Bladder microvascular endothelial cell (primary cell): ENCODE data around the gene ABHD18. TPM values are rescaled to one million over a fixed set of nuclear protein-coding genes. Genes with fewer than 3 reads are reported as not detected.

Experiments used
- total RNA-seq: library from RNA; depleted of rRNA; stranded (reverse); fragments of >200 nt; gene quantifications from 2 replicates; pipeline ENCODE4 v1.2.3, GENCODE V29; 2014

ABHD18 gene
- total RNA-seq = 4.9 and 8.6 TPM in 2 replicates

DNA sequence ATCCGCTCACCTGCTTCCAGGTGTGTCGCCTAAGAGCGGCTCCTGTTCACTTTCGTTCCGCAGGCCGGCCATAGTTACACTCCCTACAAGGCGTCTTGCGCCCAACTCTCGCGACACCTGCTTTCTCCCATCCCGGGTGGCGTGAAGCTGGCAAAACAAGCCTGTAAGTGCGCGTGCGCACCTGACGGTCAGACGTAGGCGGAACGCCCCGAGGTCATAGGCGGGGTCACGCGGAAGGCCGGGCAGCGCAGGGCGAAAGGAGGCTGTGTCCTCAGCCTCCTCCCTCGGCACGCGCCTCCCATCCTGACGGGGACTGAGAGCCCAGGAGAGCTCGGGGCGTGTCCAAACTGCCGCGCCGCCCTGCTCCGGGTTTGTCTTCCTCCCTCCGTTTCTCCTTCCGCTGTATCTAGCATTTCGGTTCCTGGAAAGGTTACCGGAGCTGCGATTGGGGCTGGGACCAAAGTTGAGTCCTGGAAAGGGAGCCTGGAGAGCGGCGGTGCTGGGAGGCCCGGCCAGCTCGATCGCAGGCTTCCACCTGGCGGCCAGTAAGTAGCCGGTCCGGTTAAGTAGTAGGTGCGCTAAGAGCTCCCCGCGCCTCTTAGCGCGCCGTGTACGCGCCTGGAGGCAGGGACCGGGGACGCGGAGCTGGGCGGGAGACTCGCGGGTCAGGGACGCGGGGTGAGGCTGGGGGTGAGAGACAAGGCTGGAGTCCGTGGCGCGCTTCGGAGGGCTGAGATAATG is at the start of gene ABHD18, which contains the start of gene MFSD8:
ABHD18 (plus strand) TSS at position 345 of the 741 bp plus-strand sequence. CDS start 17,550 bp downstream, outside the sequence.
MFSD8 (minus strand) TSS at position 112 of the 741 bp plus-strand sequence; CDS start at position 72, 40 bp downstream.

DNA sequence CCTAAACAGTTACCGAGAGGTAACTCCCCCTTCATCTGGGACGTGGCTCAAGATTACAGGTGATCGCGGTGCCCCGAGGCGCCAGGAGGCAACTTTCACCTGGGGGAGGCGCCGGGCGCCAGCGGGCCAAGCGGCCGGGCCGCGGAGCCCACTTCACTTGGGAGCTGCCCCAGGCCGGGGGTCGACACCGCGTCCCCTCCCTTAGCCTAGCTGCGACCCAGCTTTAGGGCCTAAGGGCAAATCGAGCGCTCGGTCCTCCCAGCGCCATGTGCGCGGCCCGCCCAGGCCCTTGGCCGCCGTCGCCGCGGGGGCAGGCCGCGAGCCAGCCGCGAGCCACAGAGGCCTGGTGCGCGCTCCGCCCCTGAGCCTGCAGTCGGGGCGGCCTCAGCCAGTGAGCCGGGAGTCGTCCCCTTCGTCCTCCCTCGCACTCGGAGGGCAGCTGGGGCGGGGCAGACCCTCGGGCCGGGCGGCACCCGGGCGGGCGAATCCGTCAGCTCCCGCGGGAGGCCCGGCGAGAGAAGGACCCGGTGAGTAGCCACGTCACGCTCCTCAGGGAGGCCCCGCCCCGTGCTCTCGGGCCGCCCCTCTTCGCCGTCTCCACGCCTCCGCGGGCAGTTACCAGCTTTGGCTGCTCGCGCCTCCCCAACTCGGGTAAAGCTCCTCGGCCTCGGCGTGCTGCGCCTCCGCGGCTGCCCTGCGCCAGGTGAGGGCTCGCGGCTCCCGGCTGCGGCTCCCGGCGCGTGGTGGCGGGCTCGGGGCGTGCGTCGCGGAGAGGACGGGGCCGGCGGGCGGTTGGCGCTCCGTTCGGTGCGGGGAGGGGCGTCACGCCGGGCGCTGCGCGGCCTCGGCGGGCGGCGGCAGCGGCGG is 95.7 kb downstream of the ABHD18 start, which contains the start of gene LARP1B:
LARP1B (plus strand) TSS at position 614 of the 867 bp plus-strand sequence. CDS start 13,640 bp downstream, outside the sequence.

Other genes starting within 250 kb of the ABHD18 start
- gene SLC25A31, start 235.0 kb upstream of the ABHD18 start, total RNA-seq = not detected in 2 replicates
- 2.4 and 14.5 TPM in 2 replicates for gene HSPA4L, start 183.1 kb upstream of the ABHD18 start, total RNA-seq
- gene PLK4, start 84.5 kb upstream of the ABHD18 start, total RNA-seq = 14.0 and 17.5 TPM in 2 replicates
- 10.2 and 24.3 TPM in 2 replicates for gene MFSD8, start 233 bp upstream of the ABHD18 start, total RNA-seq
- gene LARP1B, start 95.9 kb downstream of the ABHD18 start, total RNA-seq = 16.7 and 35.9 TPM in 2 replicates